HG03097 (cell line): ENCODE data around the gene EML3.
A peak's percentile ranks its signal among the peaks of the same experiment; 100 is the strongest.
"Not testable (repeated sequence)": the region's sequence is repeated elsewhere in the genome, so short reads cannot be mapped to it uniquely, and the experiment has no call there.

Experiments
- ATAC-seq: cut with Tn5 transposase; IDR thresholded peaks from one replicate; pipeline ENCODE4 v1.9.1; 2021; ENCODE audit not compliant: unreplicated experiment, low FRiP score

The EML3 gene

DNA sequence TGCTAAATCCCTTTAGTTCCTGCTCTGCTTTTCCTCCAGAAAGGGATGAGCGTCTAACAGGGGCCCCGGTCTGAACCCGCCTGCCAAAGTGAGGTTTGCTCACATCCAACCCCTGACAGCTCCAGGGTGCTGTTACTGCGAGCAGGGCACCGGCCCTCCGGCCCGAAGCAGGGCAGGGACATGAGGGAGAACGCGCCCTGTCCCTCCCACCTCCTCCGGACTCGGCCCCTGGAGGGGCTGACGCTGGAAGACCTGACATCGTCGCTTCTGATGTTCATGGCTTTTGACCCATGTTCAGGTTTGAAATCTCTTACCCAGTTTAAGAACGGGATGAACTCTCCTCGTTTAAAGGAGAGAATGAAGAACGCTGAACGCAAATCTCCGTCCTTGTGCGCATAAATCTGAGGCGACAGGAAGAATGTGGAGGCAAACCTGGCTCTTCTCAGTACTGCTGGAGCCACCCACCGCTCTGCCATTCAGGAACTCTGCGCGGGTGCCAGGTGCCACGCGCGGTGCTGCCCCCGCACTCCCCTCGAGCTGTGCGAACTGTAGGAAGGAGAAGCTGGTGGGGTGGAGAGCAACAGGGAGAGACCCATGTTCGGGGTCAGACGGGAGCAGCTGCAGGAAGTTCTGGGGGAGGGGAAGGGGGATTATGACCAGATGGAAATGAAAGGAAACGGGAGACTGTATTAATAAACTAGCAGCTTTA is 38.1 kb downstream of the EML3 start:
- peak; percentile 16 for ATAC-seq

DNA sequence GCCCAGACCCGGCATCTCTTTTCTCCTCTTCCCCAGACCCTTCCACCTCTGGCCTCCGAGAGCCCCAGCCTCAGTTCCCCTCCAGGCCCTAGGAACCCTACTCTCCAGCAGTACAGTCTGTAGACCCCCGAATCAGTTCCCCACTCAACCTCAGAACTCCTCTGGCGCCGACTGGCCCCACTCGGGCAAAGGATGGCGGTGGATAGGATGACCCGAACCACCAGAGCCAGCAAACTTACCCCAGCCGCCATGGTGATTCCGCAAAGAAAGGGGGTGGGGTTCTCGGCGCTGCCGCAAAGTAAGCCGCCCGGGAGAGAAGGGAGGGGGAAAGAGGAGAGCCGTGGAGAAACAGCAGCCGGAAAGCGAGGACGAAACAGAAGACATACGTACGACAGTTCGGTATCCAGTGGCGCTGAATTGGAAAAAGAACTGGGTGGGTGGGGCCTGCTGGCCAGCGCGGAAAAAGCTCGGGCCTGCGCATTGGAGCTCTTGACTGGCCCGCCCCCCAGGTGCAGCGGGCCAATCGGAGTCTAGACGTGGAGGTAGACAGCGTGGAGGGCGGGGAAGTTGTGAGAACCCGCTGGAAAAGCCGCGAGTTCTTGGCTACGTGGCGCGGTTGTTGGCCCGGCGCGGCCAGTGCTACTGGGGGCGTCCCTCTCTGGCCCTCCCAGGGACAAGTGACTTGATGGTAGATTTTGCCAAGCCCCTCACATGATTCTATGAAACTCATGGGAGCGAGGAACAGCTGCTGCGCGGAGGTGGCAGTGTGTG is 38.8 kb downstream of the EML3 start, which contains the start of gene EEF1G:
Gene EEF1G, minus strand, starts transcription at position 300 of the 771 bp plus-strand sequence. Its CDS starts 49 bp downstream, at position 251.
- peak; percentile 90 for ATAC-seq

DNA sequence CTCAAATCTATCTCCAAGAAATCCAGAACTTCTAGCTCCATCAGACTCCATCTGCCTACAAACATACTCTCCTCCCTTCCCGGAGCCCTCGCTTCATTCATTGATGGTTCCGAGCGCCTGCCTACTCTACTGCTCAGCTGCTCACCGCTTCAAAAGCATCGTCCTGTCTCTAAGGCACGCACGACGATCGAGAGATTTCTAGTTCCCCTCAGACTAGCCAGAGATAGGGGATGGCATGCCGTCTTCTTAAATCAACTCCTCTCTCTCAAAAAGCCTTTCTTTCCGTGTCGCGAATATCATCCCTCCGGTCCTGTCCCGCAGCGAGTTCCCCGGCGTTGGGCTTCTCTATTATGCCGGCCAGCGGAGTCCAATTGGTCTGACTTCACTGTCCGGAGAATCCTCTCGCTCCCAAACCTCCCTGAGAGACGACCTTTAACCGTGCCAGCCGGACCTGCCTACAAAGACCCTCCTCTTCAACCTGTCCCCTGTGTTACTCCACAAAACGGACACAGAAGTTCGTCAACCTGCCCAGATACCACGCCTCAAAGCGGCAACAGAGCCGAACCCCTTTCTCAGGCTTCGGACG is 39.5 kb downstream of the EML3 start:
- no peak for ATAC-seq

DNA sequence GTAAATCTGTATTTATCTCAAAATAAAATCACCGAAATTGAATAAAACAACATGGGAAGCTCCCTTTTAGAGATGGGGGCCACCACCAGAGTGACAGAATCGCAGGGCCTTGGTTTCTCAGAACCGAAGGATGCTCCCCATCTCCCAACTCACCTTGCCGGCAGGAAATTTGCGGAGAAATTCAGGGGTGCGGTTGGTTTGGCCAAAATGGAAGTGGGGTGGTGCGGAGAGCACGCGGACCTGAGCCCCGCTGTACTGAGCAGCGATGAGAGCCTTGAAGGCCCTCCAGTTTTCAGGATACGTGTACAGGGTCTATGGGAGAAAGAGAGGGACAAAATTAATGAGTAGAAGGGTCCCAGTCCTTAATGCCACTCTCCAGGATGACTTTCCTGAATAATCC is 40.1 kb downstream of the EML3 start:
- ATAC-seq, result no peak

DNA sequence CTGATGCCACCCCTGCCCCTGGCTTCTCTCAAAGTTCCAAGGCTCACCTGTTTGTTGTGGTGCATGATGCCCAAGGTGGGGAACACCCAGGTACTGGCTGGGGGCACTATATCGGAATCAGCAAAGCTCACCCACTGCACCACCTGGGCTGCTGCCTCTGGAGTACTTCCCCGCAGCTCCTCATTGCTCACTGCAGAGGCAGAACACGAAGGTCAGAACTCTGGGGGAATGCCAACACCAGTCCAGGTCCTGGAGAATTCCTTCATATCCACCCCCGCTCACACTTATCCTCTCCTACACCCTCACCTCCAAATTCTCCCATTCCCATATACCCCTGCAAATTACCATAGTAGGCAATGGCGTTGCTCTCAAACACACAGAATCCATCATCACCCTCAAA is 41.1 kb downstream of the EML3 start:
- ATAC-seq, result not testable (repeated sequence)

DNA sequence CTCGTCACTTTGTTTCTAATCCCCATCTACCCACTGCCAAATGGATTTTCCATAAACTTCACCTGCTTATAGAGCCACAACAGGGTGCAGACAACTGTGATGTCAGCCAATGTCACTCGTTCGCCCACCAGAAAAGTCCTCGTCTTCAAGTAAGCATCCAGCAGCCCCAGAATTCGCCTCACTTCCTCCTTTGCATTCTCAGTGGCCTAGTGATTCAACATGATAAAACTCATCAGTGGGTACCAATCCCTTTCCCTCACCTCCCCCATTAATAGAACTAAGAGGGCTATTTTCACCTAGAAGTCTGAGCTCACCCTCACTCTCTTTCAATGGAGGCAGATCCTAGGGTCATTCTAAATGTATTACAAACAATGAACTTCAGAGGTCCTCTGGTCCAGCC is 41.7 kb downstream of the EML3 start:
- not testable (repeated sequence) for ATAC-seq

DNA sequence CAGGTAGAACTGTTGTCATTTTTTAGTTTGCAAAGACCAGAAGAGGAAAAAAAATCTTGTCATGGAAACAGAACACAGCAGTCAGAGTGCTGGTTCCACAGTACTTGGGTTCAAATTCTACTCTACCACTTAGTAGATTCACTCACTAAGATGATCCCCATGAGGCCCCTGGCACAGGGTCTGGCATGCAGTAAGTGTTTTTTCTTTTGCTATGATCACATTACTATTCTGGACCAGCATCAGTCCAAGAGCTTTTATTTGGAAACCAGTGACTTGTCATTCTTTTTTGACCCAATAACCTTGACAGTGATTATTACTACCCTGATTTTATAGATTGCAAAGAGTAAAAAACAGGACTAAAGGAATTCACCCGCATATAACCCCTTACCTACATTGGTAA is 43.0 kb downstream of the EML3 start:
- no peak for ATAC-seq

DNA sequence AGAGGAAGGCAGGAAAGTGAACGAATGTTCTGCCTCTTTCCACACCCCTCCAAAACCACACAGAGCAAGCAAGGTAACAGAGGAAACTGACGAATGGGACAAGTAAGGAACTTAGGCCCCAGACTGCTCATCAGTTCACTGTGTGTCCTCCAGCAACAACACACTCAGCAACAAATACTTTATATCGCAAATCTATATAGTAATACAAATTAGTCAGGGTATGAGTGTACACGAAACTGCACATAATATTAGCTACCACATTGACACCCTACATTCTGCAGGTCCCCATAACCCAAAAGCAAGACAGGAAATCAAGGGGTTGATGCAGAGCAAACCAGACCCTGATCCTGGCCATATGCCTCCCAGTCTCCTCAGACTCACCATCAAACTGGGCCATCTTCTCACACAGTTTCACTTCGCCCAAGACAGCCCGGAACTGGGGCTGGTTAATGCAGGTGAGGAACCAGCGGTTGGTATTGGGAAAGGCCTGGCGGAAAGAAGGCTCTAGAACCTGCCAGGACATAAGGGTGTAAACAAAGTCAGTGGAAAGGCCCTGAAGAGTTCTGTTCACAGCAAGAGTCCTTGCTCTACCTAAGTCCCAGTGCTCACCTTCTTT is 45.4 kb downstream of the EML3 start:
- ATAC-seq, result no peak

DNA sequence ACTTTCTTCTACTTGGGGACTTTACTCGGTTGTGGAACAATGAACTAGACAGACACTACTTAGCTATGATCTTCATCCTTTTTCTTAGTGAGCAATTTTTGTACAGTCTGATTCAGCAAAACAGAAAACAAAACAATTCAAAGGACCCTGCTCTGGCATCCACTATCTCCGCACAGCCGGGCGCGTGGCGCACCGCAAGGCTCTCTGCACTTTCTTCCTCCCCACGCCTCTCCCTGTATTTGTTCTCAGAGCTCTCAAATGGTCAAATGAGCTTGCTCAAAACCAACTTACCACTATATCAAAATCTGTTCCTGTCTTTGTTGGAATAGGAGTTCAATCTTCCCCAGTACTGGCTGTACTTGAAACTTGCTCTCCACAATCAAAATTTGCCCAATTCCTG is 46.3 kb downstream of the EML3 start:
- ATAC-seq, result no peak

DNA sequence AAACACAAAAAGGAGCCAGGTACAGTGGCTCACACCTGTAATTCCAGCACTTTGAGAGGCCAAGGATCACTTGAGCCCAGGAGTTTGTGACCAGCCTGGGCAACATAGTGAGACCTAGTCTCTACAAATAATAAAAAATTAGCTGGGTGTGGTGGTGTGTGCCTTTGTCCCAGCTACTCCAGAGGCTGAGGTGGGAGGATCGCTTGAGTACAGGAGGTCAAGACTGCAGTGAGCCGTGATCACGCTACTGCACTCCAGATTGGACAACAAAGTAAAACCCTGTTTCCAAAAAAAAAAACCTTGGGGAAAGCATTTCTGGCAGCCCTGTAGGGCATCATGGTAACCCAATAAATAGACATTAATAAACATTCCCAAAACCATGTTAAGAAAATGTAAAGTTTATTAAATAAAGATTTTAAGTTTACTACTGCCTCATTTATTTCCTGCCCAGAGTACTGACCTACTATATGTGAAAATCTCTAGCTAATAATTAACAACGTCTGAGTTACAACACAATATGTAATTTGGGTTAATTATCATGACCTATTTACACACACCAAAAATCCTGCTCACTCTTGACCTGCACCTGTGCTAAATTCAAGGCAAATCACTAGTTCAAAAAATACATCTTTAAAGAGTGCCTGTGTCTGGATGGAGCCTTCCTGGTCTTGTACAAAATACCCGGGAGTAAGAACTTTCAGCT is 47.3 kb downstream of the EML3 start:
- no peak for ATAC-seq

DNA sequence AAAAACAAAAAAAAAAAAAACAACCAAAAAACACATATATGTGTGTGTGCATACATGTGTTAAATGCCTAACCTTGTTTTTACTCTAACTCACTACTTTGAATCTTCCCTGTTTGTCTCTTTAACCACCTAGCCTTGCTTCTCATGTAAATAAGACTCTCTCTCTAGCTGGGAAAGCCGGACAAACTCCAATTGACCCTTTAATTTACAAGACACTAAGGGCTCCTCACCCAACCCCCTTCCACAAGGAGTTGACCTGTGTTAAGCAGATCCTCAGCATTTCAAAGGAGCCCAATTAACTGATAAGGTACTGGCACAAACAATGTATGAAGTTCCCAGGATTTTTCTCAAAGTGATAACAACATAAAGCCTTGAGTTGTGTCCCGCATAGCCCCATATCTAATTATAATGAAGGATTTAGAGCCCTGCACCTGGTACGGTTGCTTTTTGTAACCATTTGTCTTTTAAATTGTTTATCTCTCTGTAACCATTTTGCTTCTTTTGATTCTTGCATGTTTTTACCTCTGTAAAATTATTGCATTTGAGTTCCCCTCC is 50.8 kb downstream of the EML3 start:
- ATAC-seq, result not testable (repeated sequence)

DNA sequence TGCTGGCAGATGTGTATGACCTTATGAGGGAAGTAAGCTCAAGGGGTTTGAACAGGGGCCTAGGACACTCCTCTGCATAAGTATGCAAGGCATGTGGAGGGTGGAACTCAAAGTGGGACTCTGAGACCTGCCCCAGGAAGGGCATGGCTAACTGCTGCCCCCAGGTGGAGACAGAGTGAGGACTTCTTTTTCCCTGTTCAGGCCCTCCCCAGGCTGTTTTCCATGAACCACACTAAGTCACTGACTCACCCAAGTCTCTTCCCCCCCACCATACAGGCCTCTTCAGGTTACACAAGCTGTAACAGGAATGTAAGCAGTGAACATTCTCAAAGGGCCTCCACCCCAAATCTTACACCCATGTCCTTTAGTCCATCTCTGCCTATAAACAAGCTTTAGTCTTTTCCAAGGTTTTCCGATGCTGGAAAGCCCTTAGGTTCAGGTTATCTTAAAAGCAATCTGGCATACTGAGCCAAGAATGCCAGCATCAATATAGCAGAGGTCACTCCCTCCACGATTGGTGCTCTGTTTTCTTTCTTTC is 51.9 kb downstream of the EML3 start:
- ATAC-seq, result no peak

DNA sequence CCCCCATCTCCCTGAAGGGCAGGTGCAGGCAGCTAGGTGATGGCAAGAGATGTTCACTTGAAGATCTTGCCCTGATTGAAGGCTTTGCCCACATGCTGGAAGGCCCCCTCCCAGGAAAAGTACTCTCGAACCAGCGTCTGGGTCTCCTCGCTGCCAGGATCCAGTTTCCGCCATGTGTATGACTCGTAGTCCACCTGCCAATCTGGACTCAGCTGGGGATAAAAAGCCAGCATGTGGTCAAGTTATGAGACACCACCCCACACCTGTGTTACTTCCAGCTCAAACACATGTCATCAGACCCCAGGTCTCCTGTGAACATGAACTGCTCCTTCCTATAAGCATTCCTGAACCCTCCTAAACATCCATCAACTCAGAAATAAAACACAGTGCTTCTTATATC is 52.9 kb downstream of the EML3 start:
- not testable (repeated sequence) for ATAC-seq

DNA sequence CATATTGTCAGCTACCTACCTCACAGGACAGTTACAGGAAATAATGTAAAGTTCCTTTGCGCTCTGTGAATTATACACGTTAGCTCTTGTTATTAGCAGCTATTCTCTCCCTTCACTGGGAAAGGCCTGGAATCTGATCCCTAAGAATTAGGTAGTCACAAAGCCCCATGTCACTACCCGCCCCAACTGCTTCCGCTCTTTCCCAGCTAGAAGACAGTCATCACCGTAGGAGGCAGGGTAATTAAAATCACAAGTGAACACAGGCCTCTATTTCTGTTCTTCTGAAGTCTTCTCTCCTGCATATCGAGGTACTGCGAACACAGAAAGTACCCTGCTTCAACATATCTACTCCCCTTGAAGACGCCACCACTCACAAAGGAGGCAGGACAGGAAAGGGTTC is 53.4 kb downstream of the EML3 start:
- no peak for ATAC-seq

DNA sequence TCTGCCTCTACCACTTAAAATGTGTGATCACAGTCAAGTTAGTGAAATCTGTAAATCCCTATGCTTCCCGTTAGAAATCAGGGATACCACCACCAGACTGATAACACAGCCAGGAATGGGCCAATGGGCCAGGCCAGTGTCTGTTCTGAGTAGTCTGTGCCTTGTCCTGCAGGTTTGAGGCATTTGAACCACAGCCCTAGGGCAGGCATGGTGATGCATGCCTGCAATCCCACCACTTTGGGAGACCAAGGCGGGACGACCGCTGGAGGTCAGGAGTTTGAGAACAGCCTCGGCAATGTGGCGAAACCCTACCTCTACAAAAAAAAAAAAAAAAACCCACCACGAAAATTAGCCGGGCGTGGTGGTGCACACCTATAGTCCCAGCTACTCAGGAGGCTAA is 53.9 kb downstream of the EML3 start:
- no peak for ATAC-seq

DNA sequence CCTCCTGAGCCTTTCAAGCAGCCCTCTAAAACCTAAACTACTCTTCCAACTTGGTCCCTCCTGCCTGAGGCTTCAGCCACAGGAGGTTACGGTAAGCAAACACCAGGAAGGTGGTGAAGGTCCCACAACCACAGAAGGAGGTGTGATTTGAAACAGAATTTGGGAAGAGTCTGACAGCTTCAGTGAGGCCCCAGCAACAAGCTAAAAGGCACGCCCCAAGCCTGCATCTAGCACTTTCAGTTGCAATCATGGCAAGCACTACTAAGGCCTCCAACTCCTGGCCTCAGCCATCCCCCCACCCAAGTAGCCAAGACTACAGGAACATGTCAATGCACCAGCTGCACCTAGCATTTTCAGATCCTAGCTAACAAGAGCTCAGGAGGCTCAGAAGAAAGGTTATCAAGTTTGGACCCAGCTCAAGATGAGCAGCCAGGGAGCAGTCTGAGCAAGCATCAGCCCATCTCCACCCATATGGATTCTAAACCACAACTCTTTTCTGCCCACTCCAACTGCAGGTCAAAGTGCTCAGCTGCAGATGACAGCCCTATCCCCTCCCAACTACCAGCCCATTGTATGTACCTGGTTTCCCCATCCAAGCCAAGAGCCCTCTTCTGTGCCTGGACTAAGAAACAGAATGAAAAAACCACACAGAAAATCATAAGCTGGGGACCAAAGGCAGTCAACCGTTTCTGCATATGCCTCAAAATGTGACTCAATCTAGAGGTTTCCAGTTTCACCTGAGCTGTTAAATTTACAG is 55.5 kb downstream of the EML3 start:
- ATAC-seq, result peak; percentile 19

DNA sequence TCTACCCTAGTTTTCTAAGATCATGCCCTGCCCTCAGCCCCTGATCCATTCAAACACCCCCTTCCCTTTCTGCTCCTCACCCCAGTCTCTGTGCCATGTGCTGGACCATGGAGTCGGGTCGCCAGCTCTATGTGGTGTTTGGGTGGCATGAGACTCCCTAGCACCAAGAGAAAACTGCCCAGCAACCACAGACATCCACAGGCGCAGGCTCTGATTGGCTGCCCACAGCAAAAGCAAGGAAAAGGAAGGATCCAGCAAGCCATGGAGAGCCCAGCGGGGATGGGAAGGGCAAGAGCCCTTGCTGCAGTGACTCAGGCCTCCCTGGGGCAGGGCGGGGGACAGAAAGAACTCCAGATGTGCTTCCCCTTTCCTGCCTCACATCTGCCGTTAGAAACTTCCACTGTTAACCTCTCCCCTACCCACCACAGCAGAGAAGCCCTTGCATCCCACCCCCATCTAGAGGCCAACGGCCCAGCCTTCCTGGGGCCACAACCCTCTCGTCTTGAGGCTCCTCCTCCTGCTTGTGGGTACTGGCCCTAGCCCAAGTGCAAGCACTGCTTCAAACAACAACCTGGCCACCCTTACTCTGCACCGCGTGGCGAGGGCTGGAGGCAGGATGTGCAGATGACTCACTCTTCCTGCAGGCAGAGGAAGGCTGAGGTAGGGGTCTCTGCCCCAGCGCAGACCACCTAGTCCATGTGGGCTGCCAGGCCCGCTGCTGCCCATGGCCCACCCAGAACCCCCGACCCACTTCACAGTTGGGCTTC is 56.3 kb downstream of the EML3 start:
- ATAC-seq, result peak; percentile 34

DNA sequence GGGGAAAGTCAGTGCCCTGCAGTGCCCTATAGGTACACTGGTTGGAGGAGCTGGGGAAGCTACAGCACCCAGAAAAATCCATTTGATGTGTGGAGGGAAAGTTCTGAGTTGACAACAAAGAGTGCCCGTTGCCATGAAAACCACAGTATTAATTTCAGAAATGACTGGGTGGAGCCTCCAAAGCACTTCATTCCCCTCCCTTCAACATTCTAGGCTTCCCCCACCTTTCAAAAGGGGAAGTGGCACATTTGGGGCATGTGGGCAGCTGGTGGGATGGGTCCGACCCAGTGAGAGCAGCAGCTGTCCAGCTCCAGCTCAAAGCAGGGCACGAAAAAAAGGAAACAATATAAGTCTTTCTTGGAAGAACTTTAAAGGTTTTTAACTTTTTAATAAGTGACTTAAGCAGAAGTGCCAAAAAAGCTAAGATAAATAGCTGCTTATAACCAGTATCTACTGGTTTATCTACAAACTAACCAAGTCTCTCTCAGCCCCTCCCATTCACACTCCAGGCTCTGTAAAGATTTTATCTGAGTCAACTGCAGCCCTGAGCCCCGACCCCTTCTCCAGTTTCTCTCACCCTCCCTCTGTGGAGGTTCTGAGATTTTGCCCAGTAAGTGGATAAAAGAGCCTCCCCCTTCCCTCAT is 57.0 kb downstream of the EML3 start:
- no peak for ATAC-seq
